Adipose tissue (tissue), 3 donors: ENCODE data around the gene KRTAP2-2. TPM values are rescaled to one million over a fixed set of nuclear protein-coding genes. Genes with fewer than 3 reads are reported as not detected.
"Not testable (repeated sequence)": the region's sequence is repeated elsewhere in the genome, so short reads cannot be mapped to it uniquely, and the experiment has no call there.

Experiments
- H3K27ac ChIP-seq: one replicate; pipeline ENCODE4 v1.5.1; 2013; ENCODE audit warnings: low read depth, low read length
- WGBS, 3 donors: extraction: QIAGEN DNeasy Blood & Tissue Kit; methylation state at CpG; one replicate each; pipeline ENCODE4 v1.1.7; 2013; 5-methylcytosine and 5-hydroxymethylcytosine counted together
- polyA plus RNA-seq, 3 donors: library from polyadenylated mRNA; stranded (reverse); fragments of 200-250 nt; gene quantifications; one replicate each; pipeline ENCODE4 v1.2.3, GENCODE V29; 2013
- donor health status: healthy with polysubstance abuse.
- donor health status: Bipolar disorder and iron deficiency.
- donor health status: healthy.

KRTAP2-2 gene
- polyA plus RNA-seq: not detected

GRCh38 chr17:41055130-41055529, at the start of gene KRTAP2-2:
KRTAP2-2 (minus strand) TSS chr17:41055230; CDS start chr17:41055211, 19 bp downstream.
- WGBS, 3 donors: 18 to 56% (median 56%) methylated on average over 1 of the region's 6 CpGs
- H3K27ac ChIP-seq: not testable (repeated sequence)

DNA sequence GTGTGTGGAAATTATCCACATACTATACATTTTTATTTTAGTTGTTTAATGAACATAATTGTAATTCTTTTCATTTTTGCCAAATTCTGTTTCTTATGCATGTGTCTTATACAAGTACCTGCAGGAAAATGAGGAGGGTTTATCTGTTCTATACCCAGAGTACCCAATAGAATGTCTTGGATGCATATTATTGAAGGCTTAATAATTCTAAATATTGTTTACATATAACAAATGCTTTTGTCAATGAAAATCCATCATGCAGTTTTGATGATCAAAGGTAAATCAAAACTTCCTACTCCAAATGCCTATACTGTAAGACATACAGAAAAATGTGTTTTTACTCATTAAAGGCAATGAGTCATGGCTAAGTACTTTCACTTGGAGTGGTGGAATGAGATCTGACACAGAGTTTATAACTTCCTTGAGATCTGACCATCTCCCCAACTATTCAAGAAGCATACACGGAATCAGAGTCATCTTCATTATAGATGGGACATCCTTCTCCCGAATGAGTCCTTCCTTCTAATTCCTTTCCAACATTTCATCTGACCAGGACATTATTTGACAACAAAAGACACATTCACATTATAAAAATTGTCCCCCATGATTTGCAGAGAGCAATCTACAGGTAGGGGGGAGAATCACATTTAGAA, 49.5 kb upstream of the KRTAP2-2 start:
- H3K27ac ChIP-seq: not testable (repeated sequence)
- WGBS, 3 donors: 55 to 76% (median 58%) methylated on average over 2 of the region's 2 CpGs

DNA sequence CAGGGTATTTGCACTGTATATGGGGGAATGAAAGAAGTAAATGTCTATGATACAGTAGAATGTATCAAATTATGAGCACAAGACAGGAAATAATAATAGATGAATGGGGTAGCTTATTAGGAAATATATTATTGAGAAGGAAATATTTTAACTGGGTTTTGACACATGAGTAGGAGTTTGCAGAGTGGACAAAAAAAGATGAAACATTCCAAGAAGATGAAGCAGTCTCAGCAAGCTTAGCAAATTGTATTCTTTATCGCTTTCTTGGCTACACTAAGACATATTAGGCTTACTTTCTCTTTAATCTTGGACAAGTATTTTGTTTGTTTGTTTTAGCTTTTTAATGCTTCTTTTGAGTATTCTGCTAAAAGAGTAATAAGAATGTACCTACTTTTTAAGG, 48.9 kb upstream of the KRTAP2-2 start:
- 85 to 95% (median 87%) methylated on average over 1 of the region's 1 CpG for WGBS, 3 donors
- no peak overlapping the region for H3K27ac ChIP-seq

GRCh38 chr17:41101586-41102259, 46.7 kb upstream of the KRTAP2-2 start, which contains the start of gene KRTAP4-16:
KRTAP4-16 (minus strand) TSS chr17:41102209; CDS start chr17:41102209, 0 bp downstream.
- 52 to 64% (median 53%) methylated on average over 8 to 10 of the region's 10 CpGs for WGBS, 3 donors
- H3K27ac ChIP-seq: no peak within 1 kb of the TSS

GRCh38 chr17:41099682-41100480, 44.9 kb upstream of the KRTAP2-2 start:
- whole genome bisulfite sequencing, 3 donors: 30 to 53% (median 31%) methylated on average over 7 of the region's 7 CpGs
- H3K27ac ChIP-seq: not testable (repeated sequence)

DNA sequence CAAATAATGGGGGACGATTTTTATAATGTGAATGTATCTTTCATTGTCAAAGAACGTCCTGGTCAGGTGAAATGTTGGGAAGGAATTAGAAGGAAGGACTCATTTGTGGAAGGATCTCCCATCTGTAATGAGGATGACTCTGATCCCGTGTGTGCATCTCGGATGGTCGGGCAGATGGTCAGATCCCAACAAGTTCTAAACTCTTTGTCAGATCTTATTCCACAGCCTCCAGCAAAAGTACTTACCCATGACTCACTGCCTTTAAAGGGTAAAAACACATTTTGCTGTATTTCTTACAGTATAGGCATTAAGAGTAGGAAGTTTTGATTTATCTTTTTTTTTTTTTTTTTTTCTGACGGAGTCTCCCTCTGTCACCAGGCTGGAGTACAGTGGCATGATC, 43.5 kb upstream of the KRTAP2-2 start:
- no peak overlapping the region for H3K27ac ChIP-seq
- WGBS, 3 donors: 80 to 85% (median 82%) methylated on average over 6 of the region's 6 CpGs

- 32 to 68% (median 68%) methylated on average over 4 of the region's 4 CpGs for WGBS, 3 donors
- H3K27ac ChIP-seq: no peak within 1 kb of the TSS
Measured at GRCh38 chr17:41098042-41098441, 43.0 kb upstream of the KRTAP2-2 start, which contains the start of gene KRTAP4-8. KRTAP4-8 (minus strand) TSS chr17:41098142; CDS start chr17:41098084, 58 bp downstream.

GRCh38 chr17:41096055-41096454, 41.0 kb upstream of the KRTAP2-2 start:
- 82 to 85% (median 82%) methylated on average over 7 of the region's 7 CpGs for WGBS, 3 donors
- no peak overlapping the region for H3K27ac ChIP-seq

DNA sequence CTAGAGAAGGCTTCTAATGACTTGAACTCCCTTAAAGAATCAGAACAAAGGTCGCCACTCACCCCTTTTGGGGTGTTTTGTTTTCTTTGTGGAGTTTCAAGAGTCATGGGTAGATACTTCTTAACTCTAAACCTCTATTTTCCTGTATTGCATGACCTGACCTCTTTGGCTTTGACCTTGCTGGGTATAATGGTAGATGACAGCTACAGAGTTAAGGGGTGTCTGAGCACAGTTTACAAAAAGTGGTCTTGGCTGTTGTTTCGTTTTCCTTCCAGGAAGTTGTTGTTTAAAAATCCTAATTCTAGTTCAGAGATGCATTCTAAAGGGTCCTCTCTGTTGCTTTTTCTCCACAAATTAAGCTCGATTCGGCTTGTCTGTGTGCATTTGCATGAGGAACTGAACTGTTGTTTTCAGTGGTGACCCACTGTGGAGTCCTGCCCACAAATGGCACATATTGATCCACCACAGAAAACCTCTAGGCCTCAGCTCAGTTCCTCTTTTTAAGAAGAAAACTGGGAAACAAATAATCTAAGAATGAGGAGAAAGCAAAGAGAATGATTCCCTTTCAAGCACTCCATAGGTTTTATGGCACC, 33.8 kb upstream of the KRTAP2-2 start:
- 53 to 67% (median 54%) methylated on average over 4 of the region's 4 CpGs for WGBS, 3 donors
- not testable (repeated sequence) for H3K27ac ChIP-seq

DNA sequence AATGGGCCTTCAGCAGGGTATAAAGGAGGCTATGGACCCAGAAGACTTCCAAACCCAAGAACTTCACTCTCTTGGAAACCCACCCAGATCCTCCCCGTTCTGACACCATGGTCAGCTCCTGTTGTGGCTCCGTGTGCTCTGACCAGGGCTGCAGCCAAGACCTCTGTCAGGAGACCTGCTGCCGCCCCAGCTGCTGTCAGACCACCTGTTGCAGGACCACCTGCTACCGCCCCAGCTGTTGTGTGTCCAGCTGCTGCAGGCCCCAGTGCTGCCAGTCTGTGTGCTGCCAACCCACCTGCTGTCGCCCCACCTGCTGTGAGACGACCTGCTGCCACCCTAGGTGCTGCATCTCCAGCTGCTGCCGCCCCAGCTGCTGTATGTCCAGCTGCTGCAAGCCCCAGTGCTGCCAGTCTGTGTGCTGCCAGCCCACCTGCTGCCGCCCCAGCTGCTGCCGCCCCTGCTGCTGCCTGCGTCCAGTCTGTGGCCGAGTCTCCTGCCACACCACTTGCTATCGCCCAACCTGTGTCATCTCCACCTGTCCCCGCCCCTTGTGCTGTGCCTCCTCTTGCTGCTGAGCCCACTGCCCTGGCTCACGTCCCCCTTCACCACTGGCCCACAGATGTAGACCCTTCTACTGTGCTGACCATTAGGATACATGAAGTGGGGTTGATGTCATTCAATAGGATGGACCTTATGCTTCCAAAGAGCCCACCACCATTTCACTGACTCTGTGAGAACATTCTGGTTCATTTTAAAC, 29.2 kb upstream of the KRTAP2-2 start, which contains the start of gene KRTAP4-7:
KRTAP4-7 (plus strand) TSS at position 51 of the 757 bp plus-strand sequence; CDS start at position 108, 57 bp downstream.
- not testable (repeated sequence) for H3K27ac ChIP-seq
- 71 to 87% (median 84%) methylated on average over 9 to 14 of the region's 14 CpGs for WGBS, 3 donors

DNA sequence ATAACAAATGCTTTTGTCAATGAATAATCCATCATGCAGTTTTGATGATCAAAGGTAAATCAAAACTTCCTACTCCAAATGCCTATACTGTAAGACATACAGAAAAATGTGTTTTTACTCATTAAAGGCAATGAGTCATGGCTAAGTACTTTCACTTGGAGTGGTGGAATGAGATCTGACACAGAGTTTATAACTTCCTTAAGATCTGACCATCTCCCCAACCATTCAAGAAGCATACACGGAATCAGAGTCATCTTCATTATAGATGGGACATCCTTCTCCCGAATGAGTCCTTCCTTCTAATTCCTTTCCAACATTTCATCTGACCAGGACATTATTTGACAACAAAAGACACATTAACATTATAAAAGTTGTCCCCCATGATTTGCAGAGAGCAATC, 28.4 kb upstream of the KRTAP2-2 start:
- 62 to 80% (median 78%) methylated on average over 2 of the region's 2 CpGs for WGBS, 3 donors
- H3K27ac ChIP-seq: not testable (repeated sequence)

GRCh38 chr17:41082626-41083025, 27.6 kb upstream of the KRTAP2-2 start:
- WGBS, 3 donors: 44 to 62% (median 50%) methylated on average over 4 of the region's 4 CpGs
- H3K27ac ChIP-seq: no peak overlapping the region

DNA sequence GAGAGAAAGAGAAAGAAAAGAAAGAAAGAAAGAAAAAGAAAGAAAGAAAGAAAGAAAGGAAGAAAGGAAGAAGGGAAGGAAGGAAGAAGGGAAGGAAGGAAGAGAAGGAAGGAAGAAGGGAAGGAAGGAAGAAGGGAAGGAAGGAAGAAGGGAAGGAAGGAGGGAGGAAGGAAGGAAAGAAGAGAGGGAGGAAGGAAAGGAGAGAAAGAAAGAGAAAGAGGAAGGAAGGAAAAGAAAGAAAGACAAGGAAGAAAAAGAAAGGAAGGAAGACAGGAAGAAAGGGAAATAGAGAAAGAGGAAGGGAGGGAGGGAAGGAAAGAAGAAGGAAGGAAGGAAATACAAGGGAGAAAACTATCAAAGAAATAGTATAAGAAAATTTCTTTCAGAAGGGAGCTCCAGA, 21.8 kb upstream of the KRTAP2-2 start:
- H3K27ac ChIP-seq: no peak overlapping the region

DNA sequence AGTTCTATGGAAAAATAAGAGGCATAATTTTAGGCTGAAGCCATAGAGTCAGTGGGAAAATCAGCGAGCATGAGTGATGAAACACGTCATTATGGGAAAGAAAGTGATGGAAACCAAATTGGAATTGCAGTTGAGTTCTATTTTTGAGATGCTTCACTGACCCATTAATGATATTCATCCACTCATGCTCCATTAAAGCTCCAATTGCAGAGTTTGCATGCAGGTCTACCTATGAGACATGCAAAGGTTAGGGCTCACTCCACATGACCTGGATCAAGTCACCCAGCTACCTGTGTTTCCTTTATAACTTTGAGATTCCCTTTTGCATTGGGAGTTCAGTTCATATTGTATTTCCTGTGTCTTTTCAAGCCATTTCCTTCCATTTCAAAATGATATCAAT, 18.6 kb upstream of the KRTAP2-2 start:
- 83 to 91% (median 87%) methylated on average over 2 of the region's 2 CpGs for WGBS, 3 donors
- no peak overlapping the region for H3K27ac ChIP-seq

DNA sequence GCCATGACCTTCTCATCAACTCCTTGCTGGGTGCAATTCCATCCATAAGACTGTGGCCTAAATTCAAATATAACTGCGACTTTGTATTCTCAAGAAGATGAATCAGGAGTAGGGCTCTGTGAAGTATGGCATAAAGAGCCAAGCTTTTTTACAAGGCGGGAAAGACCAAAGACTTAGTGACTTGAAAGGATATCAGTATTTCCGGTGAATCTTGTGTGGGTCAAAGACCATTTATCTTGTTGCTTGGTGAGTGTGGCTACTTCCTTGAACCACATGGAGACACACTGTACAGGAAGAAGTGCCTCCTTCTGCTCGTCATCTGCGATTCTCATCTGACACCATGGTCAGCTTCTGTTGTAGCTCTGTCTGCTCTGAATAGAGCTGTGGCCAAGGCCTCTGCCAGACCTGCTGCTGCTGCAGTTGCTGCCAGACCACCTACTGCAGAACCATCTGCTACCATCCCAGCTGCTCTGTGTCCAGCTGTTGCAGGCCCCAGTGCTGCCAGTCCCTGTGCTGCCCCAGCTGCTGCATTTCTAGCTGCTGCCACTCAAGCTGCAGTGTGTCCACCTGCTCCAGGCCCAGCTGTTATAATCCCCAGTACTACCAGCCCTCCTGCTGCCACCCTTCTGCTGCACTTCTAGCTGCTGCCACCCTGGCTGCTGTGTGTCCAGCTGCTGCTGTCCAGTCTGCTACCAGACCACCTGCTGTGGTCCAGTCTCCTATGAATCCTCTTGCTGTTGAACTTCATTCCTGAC, 16.8 kb upstream of the KRTAP2-2 start:
- WGBS, 3 donors: 83 to 88% (median 84%) methylated on average over 5 of the region's 5 CpGs
- no peak overlapping the region for H3K27ac ChIP-seq

DNA sequence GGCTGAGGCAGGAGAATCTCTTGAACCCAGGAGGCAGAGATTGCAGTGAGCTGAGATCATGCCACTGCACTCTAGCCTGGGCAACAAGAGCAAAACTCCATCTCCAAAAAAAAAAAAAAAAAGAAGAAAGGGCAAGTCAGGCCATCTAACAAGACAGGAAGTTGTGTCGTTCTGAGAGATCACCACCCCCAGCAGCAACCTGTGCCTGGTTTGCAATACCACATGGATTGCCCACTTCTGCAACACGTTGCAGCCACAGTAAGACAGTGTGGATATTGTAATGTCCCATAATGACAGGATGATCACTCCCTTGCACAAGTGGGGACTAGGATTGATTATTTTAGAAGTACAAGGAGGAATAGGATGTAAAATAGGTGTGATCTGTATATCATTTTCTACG, 14.0 kb upstream of the KRTAP2-2 start:
- WGBS, 3 donors: 54 to 81% (median 61%) methylated on average over 3 of the region's 3 CpGs

DNA sequence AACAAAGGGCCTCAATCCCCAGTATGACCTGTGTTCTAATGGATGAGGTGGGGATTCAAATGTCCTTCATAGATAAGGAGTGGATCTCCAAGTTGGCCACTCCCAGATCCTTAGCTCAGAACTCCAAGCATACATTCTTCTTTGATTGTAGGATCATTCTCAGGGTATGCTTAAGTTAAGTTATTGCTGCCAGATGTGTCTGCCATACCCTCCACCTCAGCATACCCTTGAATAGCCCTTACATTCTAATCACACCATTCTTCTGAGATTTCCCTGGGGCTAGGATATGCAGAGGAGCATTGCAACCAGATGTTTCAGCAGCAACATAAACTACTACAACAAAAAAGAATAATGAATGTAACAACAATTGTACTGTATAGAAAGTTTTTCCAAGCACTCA, 12.3 kb upstream of the KRTAP2-2 start:
- H3K27ac ChIP-seq: no peak overlapping the region

More for the DNA sequence above, 14.0 kb upstream of the KRTAP2-2 start:
- H3K27ac ChIP-seq: no peak overlapping the region
